GM18868 (cell line): ENCODE measurements around the gene ARIH1.
"Not testable (repeated sequence)": the region's sequence is repeated elsewhere in the genome, so short reads cannot be mapped to it uniquely, and the experiment has no call there.

Experiments used
- ATAC-seq: cut with Tn5 transposase; IDR thresholded peaks from one replicate; pipeline ENCODE4 v1.9.1; 2021; ENCODE audit warnings: mild to moderate bottlenecking, moderate library complexity; ENCODE audit not compliant: unreplicated experiment

ARIH1 gene

DNA sequence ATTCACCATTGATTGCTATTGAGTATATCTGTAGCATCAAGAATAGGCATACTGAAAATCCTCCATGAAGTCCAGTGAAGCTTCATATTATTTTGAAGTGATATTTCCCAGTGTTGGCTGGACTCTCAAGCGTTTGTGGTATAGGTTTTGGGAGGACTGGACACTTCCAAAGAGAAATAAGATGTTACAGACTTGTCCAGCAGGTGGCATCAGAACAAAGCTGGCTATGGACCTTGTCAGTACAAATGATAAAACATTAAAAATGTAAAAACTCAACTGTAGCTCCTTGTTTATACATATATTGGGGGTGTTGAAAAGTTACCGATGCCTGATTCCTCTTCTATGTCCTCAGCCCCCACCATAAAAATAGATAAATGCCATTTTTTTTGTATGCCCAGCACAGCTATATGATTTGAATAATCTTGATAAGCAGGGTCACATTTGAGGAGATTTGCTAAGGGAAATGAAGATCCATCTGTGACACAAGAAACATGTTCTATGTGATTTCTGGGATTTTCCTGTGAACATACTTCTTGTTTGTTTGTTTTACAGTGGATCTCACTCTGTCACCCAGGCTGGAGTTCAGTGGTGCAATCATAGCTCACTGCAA, 125.8 kb downstream of the ARIH1 start:
- ATAC-seq, result no peak

DNA sequence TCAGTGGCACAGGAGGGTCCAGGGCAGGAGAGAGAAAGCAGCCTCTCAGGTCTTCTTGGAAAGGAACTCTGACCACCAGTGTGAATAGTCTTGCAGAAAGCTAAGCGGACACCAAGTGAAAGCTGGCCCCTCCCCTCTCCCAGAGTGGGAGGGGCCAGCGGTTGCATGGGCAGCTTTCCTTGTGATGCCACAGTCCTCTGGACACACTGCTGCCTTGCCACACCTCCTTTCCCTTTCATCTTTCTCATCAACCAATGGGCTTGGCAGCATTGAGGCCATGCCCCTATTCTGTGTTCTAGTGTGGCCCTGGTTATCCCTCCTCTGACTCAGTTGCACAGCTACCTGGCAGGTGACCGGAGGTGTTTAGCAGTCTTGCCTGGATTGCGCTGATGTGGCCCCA, 130.7 kb downstream of the ARIH1 start:
- ATAC-seq, result no peak

DNA sequence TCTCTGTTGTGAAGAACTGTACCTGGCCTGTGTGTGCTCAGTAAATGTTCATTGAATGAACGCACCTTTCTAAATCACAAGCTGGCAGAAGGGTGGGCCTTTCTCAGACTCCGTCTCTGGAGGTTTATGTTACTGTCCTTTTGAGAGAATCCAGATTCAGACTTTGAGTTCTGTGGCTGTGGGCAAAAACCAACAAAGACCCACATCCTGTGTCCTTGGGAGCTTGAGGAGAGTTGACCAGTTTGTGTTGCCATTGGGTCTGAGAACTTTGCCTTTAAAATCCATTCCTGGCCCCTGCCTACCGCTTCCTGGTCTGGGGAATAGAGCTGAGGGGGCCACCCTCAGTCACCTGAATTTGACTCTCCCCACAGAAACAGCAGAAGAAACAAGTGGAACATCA, 134.0 kb downstream of the ARIH1 start:
- ATAC-seq, result not testable (repeated sequence)

DNA sequence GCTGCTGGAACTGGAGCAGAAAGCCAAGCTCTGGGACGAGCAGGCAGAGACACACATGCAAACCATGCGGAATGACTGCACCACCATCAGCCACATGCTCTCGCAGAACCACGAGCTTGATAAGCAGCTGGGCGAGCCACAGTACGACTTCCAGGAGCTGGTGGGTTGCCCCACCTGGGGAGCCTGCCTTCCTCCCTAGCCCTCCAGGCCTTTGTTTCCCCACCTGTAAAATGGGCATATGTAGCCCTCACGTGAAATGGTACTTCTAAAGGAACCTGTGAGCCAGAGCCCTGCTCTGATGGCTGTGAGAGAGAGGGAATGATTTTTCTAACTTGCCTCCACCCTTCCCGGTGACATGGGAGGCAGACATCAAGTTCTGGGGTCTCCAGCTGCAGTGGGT, 135.7 kb downstream of the ARIH1 start:
- ATAC-seq, result no peak

DNA sequence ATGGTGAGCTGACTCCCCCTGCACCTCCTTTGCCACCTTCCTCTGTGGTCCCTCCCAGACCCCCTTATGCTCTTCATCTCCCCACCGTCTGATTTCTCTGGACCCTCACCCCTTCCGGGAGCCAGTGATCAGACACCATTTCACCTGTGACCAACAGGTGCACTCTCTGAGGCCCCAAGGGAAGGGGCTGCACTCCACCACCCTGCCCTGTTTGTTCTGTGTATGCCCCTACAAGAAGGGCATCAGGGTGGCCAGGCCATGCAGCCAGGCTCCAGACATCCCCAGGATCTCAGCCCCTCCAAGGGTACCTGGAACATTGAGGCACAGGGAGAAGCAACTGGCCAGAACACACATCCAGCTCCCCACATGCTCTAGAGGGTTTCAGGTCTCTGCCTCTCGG, 138.2 kb downstream of the ARIH1 start:
- not testable (repeated sequence) for ATAC-seq

DNA sequence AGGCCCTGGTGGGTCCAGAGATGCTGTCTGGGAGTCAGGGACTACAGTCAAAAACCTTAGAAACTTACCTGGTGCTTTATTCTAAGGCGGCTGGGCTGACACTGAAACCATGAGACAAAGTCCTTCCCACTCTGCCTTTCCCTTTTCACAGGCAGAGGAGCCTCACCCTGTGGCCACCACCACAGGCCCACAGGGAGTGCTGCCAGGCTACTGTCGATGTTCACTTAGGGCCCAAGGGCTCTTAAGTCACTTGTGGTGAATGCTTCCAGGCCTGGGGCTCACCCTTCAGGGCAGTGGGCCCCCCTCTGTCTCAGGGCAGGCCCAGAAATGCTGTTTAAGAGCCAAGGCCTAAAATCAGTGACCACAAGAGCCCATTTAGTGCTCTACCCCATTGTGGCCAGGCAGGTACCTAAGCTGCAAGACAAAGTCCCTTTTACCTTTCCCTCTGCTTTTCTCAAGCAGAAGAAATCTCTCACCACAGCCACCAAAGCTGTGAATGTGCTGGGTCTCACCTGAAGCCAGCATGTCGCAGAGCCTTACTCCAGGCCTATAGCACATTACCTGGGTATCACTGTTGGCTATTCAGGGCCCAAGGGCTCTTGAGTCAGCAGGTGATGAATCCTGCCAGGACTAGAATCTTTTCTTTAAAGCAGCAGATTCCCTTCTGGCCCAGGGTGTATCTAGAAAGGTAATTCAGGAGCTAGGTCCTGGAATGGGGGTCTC, 140.8 kb downstream of the ARIH1 start:
- no peak for ATAC-seq

DNA sequence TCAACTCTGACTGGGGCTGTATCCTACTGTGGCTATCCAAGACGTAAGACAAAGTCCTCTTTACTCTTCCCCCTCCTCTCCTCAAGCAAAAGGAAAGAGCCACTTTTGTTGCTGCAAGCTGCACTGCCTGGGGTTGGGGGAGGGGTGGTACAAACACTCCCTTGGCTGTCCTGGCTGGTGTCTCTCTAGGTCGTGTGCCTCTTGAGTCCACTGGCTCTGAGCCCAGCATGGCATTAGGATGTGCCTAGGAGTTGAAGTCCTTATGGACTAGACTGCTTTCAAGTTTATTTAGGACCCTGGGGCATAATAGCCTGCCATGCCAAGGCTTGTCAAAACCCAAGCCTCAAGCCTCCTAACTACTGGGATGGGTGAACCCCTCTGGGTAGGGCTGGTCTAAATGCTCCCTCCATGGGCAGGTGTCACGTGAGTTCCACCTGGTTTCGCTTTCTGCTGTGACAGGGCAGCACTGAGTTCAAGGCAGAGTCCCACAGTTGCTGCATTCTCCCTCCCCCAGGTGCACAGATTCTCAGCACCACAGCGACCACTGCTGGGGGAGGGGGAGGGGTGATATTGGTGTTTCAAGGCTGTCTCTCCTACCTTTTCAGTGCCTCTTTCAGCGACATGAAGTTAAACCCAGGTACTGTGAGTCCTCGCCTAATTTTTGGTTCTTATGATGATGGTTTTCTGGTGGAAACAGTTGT, 141.6 kb downstream of the ARIH1 start:
- not testable (repeated sequence) for ATAC-seq

DNA sequence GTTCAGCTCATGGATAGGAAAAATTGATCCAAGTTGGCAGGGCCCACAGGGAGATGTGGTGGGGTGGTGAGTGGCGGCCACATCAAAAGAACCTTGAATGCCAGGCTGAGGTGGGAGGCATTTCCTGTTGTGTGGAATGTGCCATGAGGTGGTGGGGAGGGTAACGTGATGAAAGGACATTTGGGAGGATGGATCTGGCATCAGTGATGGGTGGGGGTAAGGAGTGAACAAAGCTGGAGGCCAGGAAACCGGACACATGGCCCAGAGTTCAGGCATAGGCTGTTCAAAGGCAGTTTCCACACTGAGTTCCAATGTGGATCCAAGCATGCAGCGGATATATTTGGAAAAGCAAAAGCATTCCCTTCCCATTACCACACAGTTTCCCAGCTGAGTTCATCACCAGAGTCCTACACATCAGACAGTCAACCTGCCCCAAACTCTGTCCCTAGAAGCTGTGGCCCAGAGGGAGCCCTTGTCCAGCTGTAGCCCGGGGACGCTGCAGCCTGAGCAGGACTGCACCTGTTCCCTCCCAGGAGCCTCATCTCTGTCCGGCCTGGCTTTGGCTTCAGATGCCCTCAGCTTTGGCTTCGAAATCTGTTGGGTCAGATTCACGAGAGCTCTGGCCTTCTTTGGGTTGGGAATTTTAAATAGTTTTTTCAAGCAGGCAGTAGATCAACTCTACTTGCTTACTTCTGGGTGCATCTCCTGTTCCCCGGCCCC, 142.5 kb downstream of the ARIH1 start:
- ATAC-seq, result no peak

DNA sequence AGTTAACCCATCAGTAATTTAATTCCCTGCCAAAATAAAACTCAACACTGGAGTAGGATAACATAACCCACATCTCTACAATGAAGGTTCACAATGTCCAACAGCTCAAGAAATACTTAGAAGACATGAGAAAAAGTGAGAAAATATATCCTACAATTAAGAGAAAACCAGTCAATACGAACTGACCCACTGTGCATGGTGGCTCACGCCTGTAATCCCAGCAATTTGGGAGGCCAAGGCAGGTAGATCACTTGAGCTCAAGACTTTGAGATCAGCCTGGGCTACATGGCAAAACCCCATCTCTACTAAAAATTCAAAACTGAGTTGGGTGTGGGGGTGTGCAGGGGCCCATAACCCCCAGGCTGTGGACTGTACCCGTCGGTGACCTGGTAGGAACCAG, 149.7 kb downstream of the ARIH1 start:
- not testable (repeated sequence) for ATAC-seq

DNA sequence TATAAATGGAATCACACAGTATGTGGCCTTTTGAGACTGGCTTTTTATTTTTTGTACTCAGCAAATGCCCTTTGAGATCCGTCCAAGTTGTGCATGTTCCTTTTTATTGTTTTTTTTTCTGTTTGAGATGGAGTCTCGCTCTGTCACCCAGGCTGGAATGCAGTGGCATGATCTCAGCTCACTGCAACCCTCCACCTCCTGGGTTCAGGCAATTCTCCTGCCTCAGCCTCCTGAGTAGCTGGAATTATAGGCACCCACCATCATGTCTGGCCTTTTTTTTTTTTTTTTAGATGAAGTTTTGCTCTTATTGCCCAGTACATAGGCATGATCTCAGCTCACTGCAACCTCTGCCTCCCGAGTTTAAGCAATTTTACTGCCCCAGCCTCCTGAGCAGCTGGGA, 152.0 kb downstream of the ARIH1 start:
- not testable (repeated sequence) for ATAC-seq

DNA sequence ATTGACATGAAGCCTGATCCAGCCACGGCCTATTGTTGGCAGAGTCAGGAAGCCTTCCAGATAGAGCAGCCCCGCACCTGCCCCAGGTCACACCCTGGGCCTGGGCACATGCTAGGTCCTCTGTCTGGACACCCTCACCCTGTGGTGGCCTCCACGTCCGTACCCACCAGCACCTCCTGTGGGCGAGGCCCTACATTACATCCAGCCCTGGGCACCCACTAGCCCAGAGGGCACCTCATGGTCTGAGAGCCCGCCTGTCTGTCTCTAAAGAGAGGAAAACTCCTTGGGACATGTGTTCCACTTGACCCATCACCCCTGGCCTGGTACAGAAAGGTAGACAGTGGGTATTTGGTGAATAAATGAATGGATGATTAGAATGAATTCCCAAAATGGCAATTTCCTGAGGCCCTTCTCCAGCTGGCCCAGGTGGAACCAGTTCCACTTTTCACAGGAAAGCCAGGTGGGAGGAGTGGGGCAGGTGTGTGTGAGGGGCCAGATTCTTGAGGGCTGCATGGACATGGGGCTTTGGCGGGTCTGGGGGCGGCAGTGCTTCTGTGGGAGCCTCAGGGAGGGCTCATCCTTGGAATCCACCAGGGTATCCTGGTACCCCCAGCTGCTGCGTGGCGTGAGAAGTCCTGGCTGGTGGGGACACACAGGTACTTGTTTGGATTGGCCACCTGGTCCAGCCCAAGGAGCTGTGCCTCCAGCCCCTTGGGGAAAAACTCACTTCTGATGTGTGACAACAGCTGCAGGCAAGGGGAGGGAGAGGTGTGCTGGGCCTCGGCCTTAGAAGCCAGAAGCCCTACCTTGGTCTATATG, 154.3 kb downstream of the ARIH1 start:
- ATAC-seq, result not testable (repeated sequence)

DNA sequence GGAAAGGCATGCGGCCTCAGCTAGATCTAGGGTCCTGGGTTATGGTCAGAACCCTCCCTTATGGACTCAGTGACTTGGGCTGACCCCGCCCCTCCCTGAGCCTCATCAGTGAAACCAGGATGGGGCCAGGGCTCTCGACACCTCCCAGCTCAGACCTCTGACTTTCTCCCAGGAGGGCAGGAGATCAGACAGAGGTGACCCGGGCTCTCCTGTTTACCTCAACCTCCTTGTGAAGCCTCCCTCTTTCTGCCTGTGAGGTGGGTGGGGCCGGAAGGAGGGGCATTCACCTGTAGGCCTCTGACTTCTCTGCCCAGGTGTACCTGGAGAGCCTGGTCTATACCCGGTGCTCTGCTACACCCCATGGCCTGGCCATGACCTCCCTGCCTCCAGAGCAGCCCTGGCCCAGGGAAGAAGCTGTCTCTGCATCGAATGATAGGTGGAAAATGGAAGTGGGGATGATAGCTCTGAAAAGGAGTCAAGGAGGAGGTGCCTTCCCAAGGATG, 155.0 kb downstream of the ARIH1 start:
- not testable (repeated sequence) for ATAC-seq

DNA sequence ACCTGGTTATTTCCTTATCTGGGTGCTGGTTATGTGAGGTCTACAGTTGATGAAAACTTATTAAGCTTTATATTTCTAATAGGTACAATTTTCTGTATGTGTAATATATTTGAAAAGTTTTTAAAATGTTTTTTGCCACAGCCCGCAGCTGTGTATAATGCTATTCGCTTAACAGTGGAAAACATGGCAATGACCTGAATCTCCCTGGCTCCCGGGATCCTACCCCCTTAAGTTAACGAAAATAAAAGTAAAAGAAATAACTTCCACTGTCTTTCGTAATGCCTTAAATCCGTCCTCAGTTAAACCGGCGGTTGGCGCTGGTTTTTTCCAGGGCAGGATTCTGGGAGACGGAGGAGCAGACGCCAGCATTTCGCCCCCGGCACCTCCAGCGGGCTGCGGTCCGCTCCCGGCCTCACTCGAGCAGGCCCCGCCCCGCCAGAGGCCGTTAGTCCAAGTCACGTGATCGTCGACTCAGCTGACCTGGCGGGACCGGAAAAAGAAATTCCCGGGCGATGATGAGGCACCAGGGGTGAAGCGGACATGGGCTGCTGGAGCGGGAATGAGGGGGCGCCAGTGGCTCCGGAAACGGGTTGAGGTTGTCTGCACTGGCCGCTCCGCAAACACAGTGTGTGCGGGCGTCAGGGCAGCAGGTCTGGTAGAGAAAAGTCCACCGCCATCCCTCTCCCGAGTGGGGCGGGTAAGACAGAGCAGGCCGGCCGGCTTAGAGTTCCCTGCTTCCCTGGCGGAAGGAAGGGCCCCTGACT, 162.6 kb downstream of the ARIH1 start:
- peak; percentile 58 for ATAC-seq

DNA sequence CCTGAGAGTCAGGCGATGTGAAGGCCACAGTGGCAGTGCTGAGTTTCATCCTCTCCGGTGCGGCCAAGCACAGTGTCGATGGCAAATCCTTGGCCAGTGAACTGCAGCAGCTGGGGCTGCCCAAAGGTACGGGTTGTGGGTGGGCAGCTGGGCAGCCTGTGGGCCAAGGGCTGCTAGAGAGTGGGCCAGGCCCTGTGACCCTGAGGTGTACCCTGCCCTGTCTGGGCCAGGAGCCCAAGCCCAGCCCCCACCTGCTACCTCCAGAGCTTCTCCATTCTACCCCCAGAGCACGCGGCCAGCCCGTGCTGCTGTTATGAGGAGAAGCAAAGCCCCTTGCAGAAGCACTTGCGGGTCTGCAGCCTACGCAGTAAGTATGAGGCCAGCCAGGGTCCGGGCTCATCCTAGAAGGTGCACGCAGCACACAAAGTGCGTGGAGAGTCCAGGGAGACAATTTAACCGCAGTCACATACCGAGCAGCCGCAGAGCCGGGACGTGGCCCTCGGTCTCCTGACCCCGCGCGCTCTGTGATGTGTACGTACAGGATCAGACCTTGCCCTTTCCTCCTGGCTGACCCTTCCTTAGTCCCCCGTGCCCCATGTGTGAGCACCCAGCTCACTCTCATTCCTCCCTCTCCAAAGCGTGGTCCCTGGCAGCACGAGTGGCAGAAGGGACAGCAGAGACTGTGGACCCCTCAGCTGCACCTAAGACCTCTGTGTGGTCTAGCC, 165.8 kb downstream of the ARIH1 start:
- not testable (repeated sequence) for ATAC-seq

DNA sequence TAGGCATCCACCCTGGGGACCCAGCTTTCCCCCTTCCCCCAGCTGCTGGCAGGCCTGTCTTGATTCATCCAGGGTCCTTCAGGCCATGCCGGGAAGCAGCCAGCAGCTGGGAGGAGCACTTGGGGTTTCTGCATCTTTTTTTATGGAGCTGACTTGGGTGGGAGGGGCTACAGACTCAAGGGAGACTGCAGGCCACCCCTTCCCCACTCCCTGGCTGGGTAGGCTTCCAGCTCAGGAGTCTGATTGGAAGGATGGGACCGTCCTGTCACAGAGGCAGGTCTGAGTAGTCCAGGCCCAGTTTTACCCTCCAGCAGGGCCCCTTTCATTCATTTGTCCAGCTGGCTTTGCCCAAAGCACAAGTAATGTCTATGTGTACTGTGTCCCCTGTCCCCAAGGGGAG, 168.1 kb downstream of the ARIH1 start:
- not testable (repeated sequence) for ATAC-seq

DNA sequence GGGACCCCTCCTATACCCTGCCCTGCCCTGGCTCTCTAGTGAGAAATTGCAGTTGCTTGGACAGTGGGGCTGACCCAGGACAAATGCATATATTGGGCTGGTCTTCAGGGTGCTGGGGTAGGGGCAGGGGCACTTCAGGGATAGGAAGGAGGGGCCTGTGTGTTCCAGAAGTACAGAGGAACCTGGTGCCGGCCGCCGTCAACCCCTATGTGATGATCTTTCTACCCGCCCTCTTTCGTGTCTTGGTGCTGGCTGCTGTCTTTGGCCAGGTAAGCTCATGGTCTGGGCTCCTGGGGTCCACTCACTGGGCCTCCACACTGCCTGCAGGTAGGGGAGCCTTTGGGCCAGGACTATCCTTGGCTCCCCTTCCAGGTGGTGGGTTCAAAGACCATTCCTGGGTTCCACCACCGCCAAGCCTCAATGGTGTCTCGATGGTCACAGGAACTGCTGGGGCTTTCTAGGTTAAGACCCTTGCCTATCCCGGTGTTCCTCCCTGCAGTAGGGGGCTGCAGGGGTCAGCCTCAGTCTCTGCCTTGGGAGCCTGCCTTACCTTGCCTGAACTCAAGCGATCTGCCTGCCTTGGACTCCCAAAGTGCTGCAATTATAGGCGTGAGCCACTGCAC, 174.6 kb downstream of the ARIH1 start:
- not testable (repeated sequence) for ATAC-seq
